H9 (cell line): ENCODE data around the gene ILF2. TPM values are rescaled to one million over a fixed set of nuclear protein-coding genes. Genes with fewer than 3 reads are reported as not detected.

Experiments used
- DNase-seq: peaks from one replicate; pipeline ENCODE4 v3.0.0-alpha.2; 2017
- H2AFZ ChIP-seq: one replicate; pipeline ENCODE4 v1.6.1; 2013; ENCODE audit warnings: mild to moderate bottlenecking, low read length, control low read depth, moderate library complexity
- H2AK5ac ChIP-seq: 2 replicates; pipeline ENCODE4 v1.6.1; 2013; ENCODE audit warnings: low read length, control low read depth, mixed read lengths; ENCODE audit not compliant: insufficient read length
- H2BK120ac ChIP-seq: one replicate; pipeline ENCODE4 v1.6.1; 2013; ENCODE audit warnings: low read depth, mild to moderate bottlenecking, low read length, control low read depth, inconsistent platforms; ENCODE audit not compliant: poor library complexity, severe bottlenecking
- H2BK12ac ChIP-seq: 2 replicates; pipeline ENCODE4 v1.6.1; 2013; ENCODE audit warnings: low read length, control low read depth, mixed read lengths, low read depth; ENCODE audit not compliant: insufficient read length
- H2BK15ac ChIP-seq: 2 replicates; pipeline ENCODE4 v1.6.1; 2013; ENCODE audit warnings: low read depth, low read length, control low read depth
- H2BK20ac ChIP-seq: one replicate; pipeline ENCODE4 v1.6.1; 2013; ENCODE audit warnings: low read depth, mild to moderate bottlenecking, low read length, control low read depth, inconsistent platforms; ENCODE audit not compliant: poor library complexity, severe bottlenecking
- H2BK5ac ChIP-seq: 2 replicates; pipeline ENCODE4 v1.6.1; 2013; ENCODE audit warnings: low read length, control low read depth, mixed read lengths; ENCODE audit not compliant: insufficient read length
- H3K14ac ChIP-seq: 2 replicates; pipeline ENCODE4 v1.6.1; 2013; ENCODE audit warnings: low read length, control low read depth; ENCODE audit not compliant: insufficient read depth
- H3K18ac ChIP-seq: 2 replicates; pipeline ENCODE4 v1.6.1; 2013; ENCODE audit warnings: low read depth, mild to moderate bottlenecking, mixed read lengths, low read length, control low read depth; ENCODE audit not compliant: insufficient read length
- H3K23ac ChIP-seq: 2 replicates; pipeline ENCODE4 v1.6.1; 2013; ENCODE audit warnings: low read length, control low read depth, mixed read lengths, low read depth; ENCODE audit not compliant: insufficient read length
- H3K23me2 ChIP-seq: 2 replicates; pipeline ENCODE4 v1.6.1; 2013; ENCODE audit warnings: low read depth, mild to moderate bottlenecking, mixed read lengths, low read length, control low read depth; ENCODE audit not compliant: insufficient read length, poor library complexity, severe bottlenecking
- H3K27ac ChIP-seq: 2 replicates; pipeline ENCODE4 v1.5.1; 2013; ENCODE audit warnings: low read length, control low read depth, mixed read lengths, low read depth; ENCODE audit not compliant: insufficient read length
- H3K27me3 ChIP-seq: 2 replicates; pipeline ENCODE4 v1.6.1; 2013; ENCODE audit warnings: low read length, control low read depth, inconsistent platforms; ENCODE audit not compliant: insufficient read depth
- H3K4ac ChIP-seq: 2 replicates; pipeline ENCODE4 v1.6.1; 2013; ENCODE audit warnings: low read depth, mild to moderate bottlenecking, control low read depth, inconsistent platforms, low read length, moderate library complexity
- H3K4me1 ChIP-seq: 2 replicates; pipeline ENCODE4 v1.6.1; 2013; ENCODE audit warnings: low read length, control low read depth, inconsistent platforms; ENCODE audit not compliant: insufficient read depth
- H3K4me2 ChIP-seq: 2 replicates; pipeline ENCODE4 v1.6.1; 2013; ENCODE audit warnings: low read length, control low read depth, mixed read lengths; ENCODE audit not compliant: insufficient read length, insufficient read depth
- H3K56ac ChIP-seq: 2 replicates; pipeline ENCODE4 v1.6.1; 2013; ENCODE audit warnings: low read depth, mild to moderate bottlenecking, mixed read lengths, low read length, control low read depth; ENCODE audit not compliant: insufficient read length
- H3K79me1 ChIP-seq: 2 replicates; pipeline ENCODE4 v1.6.1; 2013; ENCODE audit warnings: low read depth, mild to moderate bottlenecking, moderate library complexity, low read length, control low read depth, inconsistent platforms; ENCODE audit not compliant: insufficient read depth, poor library complexity, severe bottlenecking
- H3K79me2 ChIP-seq: 2 replicates; pipeline ENCODE4 v1.6.1; 2013; ENCODE audit warnings: low read length, control low read depth, inconsistent platforms; ENCODE audit not compliant: insufficient read depth
- H3K9ac ChIP-seq: 2 replicates; pipeline ENCODE4 v1.6.1; 2013; ENCODE audit warnings: low read length, control low read depth, mixed read lengths; ENCODE audit not compliant: insufficient read length; ENCODE audit errors: extremely low read depth
- H3K9me3 ChIP-seq: one replicate; pipeline ENCODE4 v1.6.1; 2013; ENCODE audit warnings: low read depth, low read length, inconsistent platforms; ENCODE audit not compliant: control insufficient read depth
- H3T11ph ChIP-seq: one replicate; pipeline ENCODE4 v1.6.1; 2013; ENCODE audit warnings: mild to moderate bottlenecking, low read length, control low read depth, inconsistent platforms
- H4K20me1 ChIP-seq: one replicate; pipeline ENCODE4 v1.6.1; 2013; ENCODE audit not compliant: control insufficient read depth, insufficient read length, insufficient read depth
- H4K5ac ChIP-seq: 2 replicates; pipeline ENCODE4 v1.6.1; 2013; ENCODE audit warnings: low read depth, mild to moderate bottlenecking, mixed read lengths, low read length, control low read depth; ENCODE audit not compliant: insufficient read length
- H4K8ac ChIP-seq: replicated peaks from 2 replicates; pipeline ENCODE4 v1.6.1; 2013; ENCODE audit warnings: low read length, control low read depth, mixed read lengths, low read depth; ENCODE audit not compliant: insufficient read length
- H4K91ac ChIP-seq: 2 replicates; pipeline ENCODE4 v1.6.1; 2013; ENCODE audit warnings: low read depth, mild to moderate bottlenecking, moderate library complexity, mixed read lengths, low read length, control low read depth; ENCODE audit not compliant: insufficient read length
- H3K27ac Mint-ChIP-seq, 3 experiments: 2 replicates in 2 of 3; 3 replicates in 1 of 3; pipeline ENCODE4 v1.8.0; 2020 to 2021; ENCODE audit warnings: mixed read lengths in 3 of 3, mild to moderate bottlenecking in 1 of 3, moderate library complexity in 1 of 3
- H3K27me3 Mint-ChIP-seq: 2 replicates; pipeline ENCODE4 v1.8.0; 2021; ENCODE audit warnings: low read depth, mild to moderate bottlenecking, moderate library complexity, mixed read lengths
- H3K36me3 Mint-ChIP-seq, 3 experiments: 2 replicates in 2 of 3; 3 replicates in 1 of 3; pipeline ENCODE4 v1.8.0; 2020 to 2021; ENCODE audit warnings: low read depth in 3 of 3, mixed read lengths in 3 of 3; ENCODE audit not compliant: insufficient read depth in 1 of 3
- H3K4me1 Mint-ChIP-seq, 2 experiments: 2 replicates each; pipeline ENCODE4 v1.8.0; 2020; ENCODE audit warnings: mixed read lengths in 2 of 2
- H3K4me3 Mint-ChIP-seq, 2 experiments: 2 replicates in 1 of 2; 3 replicates in 1 of 2; pipeline ENCODE4 v1.8.0; 2020 to 2021; ENCODE audit warnings: mild to moderate bottlenecking in 2 of 2, mixed read lengths in 2 of 2, moderate library complexity in 1 of 2
- H3K9me3 Mint-ChIP-seq, 2 experiments: 2 replicates in 1 of 2; 3 replicates in 1 of 2; pipeline ENCODE4 v1.8.0; 2020; ENCODE audit warnings: mild to moderate bottlenecking in 2 of 2, mixed read lengths in 2 of 2, moderate library complexity in 1 of 2
- WGBS: extraction: QIAGEN DNeasy Blood & Tissue Kit; methylation state at CpG from one replicate; pipeline ENCODE4 v1.1.7; 2013; ENCODE audit warnings: missing lambda C conversion rate, low lambda C conversion rate, mixed read lengths; ENCODE audit not compliant: insufficient read length; ENCODE audit errors: extremely low coverage; 5-methylcytosine and 5-hydroxymethylcytosine counted together
- total RNA-seq: library from RNA; stranded (reverse); gene quantifications from 2 replicates; pipeline ENCODE4 v1.2.1, GENCODE V29; 2021
- TF ChIP-seq, protein P1 (sequence below): fragments of 200-600 bp; sonication (generic); conservative IDR thresholded peaks from 3 replicates; pipeline ENCODE4 v1.8.0; 2021; ENCODE audit warnings: antibody characterized with exemption, mild to moderate bottlenecking

ILF2 gene
- total RNA-seq, 1 experiment from 2014 or later, result 357 TPM

DNA sequence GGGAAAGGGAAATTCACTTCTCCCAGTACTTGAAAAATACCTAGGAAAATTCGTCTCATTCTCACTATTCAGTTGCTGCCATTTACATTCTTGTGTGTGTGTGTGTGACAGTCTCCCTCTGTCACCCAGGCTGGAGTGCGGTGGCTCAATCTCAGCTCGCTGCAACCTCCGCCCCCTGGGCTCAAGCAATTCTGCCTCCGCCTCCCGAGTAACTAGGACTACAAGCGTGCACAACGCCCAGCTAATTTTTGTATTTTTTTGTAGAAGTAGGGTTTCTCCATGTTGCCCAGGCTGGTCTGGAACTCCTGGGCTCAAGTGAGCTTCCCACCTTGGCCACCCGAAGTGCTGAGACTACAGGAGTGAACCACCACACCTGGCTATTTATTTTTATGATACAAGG lies 11.1 kb downstream of the ILF2 start:
- Histone ChIP-seq H3K56ac (no peak overlapping the region), H3K14ac (no peak overlapping the region), H3K79me1 (peaks cover 5% of the 10 kb centered on the region), H4K8ac (no peak overlapping the region), H2BK12ac (no peak overlapping the region), H2BK20ac (no peak overlapping the region), H3K9ac (no peak overlapping the region), H2BK15ac (no peak overlapping the region), H3T11ph (no peak overlapping the region), H2BK120ac (no peak overlapping the region), H2AFZ (no peak overlapping the region), H3K79me2 (no peaks in the 10 kb centered on the region; the same call in 1 of the 2 replicates), H3K27ac (no peak overlapping the region), H3K23me2 (peaks cover 5% of the 10 kb centered on the region), H4K5ac (no peak overlapping the region), H3K4me1 (0 out of 2 replicates have a peak, but pooled peaks cover 2% of the 10 kb centered on the region), H3K9me3 (no peaks in the 10 kb centered on the region), H4K91ac (no peak overlapping the region), H3K4me2 (peak overlapping the region; percentile 94), H3K4ac (no peak overlapping the region), H4K20me1 (no peaks in the 10 kb centered on the region), H2BK5ac (no peak overlapping the region), H3K18ac (no peak overlapping the region), H2AK5ac (no peak overlapping the region), H3K27me3 (no peaks in the 10 kb centered on the region), H3K23ac (no peak overlapping the region)
- H3K36me3 Mint-ChIP-seq, result peaks cover 21 to 45% (median 26%) of the 10 kb centered on the region in 3 experiments
- no CpG with 5 or more reads among the region's 9 CpGs for WGBS
- peak overlapping the region; percentile 25 to 48 (median 44); a peak in 4 of 7 replicates for H3K27ac Mint-ChIP-seq
- no peaks in the 10 kb centered on the region; a peak in 1 of 5 replicates for H3K9me3 Mint-ChIP-seq
- no peaks in the 10 kb centered on the region for H3K27me3 Mint-ChIP-seq
- peak overlapping the region; percentile 94 to 95 for H3K4me3 Mint-ChIP-seq
- DNase-seq, result no peak
- TF ChIP-seq, protein P1, sequence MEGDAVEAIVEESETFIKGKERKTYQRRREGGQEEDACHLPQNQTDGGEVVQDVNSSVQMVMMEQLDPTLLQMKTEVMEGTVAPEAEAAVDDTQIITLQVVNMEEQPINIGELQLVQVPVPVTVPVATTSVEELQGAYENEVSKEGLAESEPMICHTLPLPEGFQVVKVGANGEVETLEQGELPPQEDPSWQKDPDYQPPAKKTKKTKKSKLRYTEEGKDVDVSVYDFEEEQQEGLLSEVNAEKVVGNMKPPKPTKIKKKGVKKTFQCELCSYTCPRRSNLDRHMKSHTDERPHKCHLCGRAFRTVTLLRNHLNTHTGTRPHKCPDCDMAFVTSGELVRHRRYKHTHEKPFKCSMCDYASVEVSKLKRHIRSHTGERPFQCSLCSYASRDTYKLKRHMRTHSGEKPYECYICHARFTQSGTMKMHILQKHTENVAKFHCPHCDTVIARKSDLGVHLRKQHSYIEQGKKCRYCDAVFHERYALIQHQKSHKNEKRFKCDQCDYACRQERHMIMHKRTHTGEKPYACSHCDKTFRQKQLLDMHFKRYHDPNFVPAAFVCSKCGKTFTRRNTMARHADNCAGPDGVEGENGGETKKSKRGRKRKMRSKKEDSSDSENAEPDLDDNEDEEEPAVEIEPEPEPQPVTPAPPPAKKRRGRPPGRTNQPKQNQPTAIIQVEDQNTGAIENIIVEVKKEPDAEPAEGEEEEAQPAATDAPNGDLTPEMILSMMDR, result no peak
- H3K4me1 Mint-ChIP-seq, result peaks cover 9% of the 10 kb centered on the region in 2 experiments
